GM21367 (cell line): Measurements from ENCODE around the gene TTC28.
"Not testable (repeated sequence)": the region's sequence is repeated elsewhere in the genome, so short reads cannot be mapped to it uniquely, and the experiment has no call there.

Experiments
- ATAC-seq: cut with Tn5 transposase; IDR thresholded peaks from one replicate; pipeline ENCODE4 v1.9.1; 2021; ENCODE audit not compliant: unreplicated experiment

Gene TTC28

GRCh38 chr22:28112548-28113043 is 567.0 kb downstream of the TTC28 start:
- ATAC-seq: no peak

GRCh38 chr22:28112190-28112544 is 567.5 kb downstream of the TTC28 start:
- ATAC-seq: no peak

- no peak for ATAC-seq
Observed at GRCh38 chr22:28111501-28112189, 568.0 kb downstream of the TTC28 start.

GRCh38 chr22:28108851-28109250 is 570.8 kb downstream of the TTC28 start:
- no peak for ATAC-seq

GRCh38 chr22:28106617-28107016 is 573.0 kb downstream of the TTC28 start:
- no peak for ATAC-seq

- no peak for ATAC-seq
Observed at GRCh38 chr22:28105988-28106387, 573.7 kb downstream of the TTC28 start.

GRCh38 chr22:28105413-28105812 is 574.2 kb downstream of the TTC28 start:
- ATAC-seq: no peak

GRCh38 chr22:28103596-28103995 is 576.0 kb downstream of the TTC28 start:
- ATAC-seq: no peak

GRCh38 chr22:28102151-28102812 is 577.4 kb downstream of the TTC28 start:
- ATAC-seq: no peak

- no peak for ATAC-seq
Observed at GRCh38 chr22:28097627-28098026, 582.0 kb downstream of the TTC28 start.

- ATAC-seq: no peak
Observed at GRCh38 chr22:28096161-28096560, 583.5 kb downstream of the TTC28 start.

- no peak for ATAC-seq
Observed at GRCh38 chr22:28095316-28096095, 584.1 kb downstream of the TTC28 start.

GRCh38 chr22:28094771-28095170 is 584.9 kb downstream of the TTC28 start:
- no peak for ATAC-seq

- ATAC-seq: no peak
Observed at GRCh38 chr22:28093711-28094110, 585.9 kb downstream of the TTC28 start.

- no peak for ATAC-seq
Observed at GRCh38 chr22:28091486-28091885, 588.2 kb downstream of the TTC28 start.

- not testable (repeated sequence) for ATAC-seq
Observed at GRCh38 chr22:28089541-28089940, 590.1 kb downstream of the TTC28 start.

- ATAC-seq: no peak
Observed at GRCh38 chr22:28077166-28077565, 602.5 kb downstream of the TTC28 start.

GRCh38 chr22:28075358-28075981 is 604.2 kb downstream of the TTC28 start:
- ATAC-seq: no peak

- ATAC-seq: no peak
Observed at GRCh38 chr22:28074526-28074925, 605.1 kb downstream of the TTC28 start.

GRCh38 chr22:28072066-28072465 is 607.6 kb downstream of the TTC28 start:
- no peak for ATAC-seq

GRCh38 chr22:28068826-28069225 is 610.8 kb downstream of the TTC28 start:
- no peak for ATAC-seq
